HFFc6 (cell line): ENCODE data around the gene HEATR3. TPM values are rescaled to one million over a fixed set of nuclear protein-coding genes. Genes with fewer than 3 reads are reported as not detected.

Experiments
- DNase-seq: peaks from one replicate; pipeline ENCODE4 v3.0.0-alpha.2; 2018
- H3K27ac Mint-ChIP-seq: 2 replicates; pipeline ENCODE4 v1.8.0; 2020; ENCODE audit warnings: mild to moderate bottlenecking, mixed read lengths
- H3K27me3 Mint-ChIP-seq: 2 replicates; pipeline ENCODE4 v1.8.0; 2021; ENCODE audit warnings: mild to moderate bottlenecking, moderate library complexity, mixed read lengths; ENCODE audit not compliant: insufficient read depth
- H3K36me3 Mint-ChIP-seq: 2 replicates; pipeline ENCODE4 v1.8.0; 2021; ENCODE audit warnings: low read depth, mixed read lengths
- H3K4me1 Mint-ChIP-seq: 2 replicates; pipeline ENCODE4 v1.8.0; 2020; ENCODE audit warnings: low read depth, mixed read lengths
- H3K4me3 Mint-ChIP-seq: 2 replicates; pipeline ENCODE4 v1.8.0; 2020; ENCODE audit warnings: mild to moderate bottlenecking, moderate library complexity, mixed read lengths
- H3K9me3 Mint-ChIP-seq: 2 replicates; pipeline ENCODE4 v1.8.0; 2020; ENCODE audit warnings: mild to moderate bottlenecking, mixed read lengths
- total RNA-seq, 6 experiments: library from RNA; stranded (reverse); fragmentation: NEBNext Ultra II Directional; extraction: Animal tissue kit (Norgen Biotek cat#: 25700); gene quantifications; 2 replicates in 1 of 6; 3 replicates in 5 of 6; pipeline ENCODE4 v1.2.3, GENCODE V29; 2021
- TF ChIP-seq, protein P1 (sequence below): fragments of 200-600 bp; sonication (generic); IDR thresholded peaks from 2 replicates; pipeline ENCODE4 v1.5.0; 2021; ENCODE audit warnings: antibody characterized with exemption, mild to moderate bottlenecking

HEATR3 gene
- total RNA-seq, 6 experiments from 2014 or later = 17.2 to 23.8 (median 19.6) TPM

DNA sequence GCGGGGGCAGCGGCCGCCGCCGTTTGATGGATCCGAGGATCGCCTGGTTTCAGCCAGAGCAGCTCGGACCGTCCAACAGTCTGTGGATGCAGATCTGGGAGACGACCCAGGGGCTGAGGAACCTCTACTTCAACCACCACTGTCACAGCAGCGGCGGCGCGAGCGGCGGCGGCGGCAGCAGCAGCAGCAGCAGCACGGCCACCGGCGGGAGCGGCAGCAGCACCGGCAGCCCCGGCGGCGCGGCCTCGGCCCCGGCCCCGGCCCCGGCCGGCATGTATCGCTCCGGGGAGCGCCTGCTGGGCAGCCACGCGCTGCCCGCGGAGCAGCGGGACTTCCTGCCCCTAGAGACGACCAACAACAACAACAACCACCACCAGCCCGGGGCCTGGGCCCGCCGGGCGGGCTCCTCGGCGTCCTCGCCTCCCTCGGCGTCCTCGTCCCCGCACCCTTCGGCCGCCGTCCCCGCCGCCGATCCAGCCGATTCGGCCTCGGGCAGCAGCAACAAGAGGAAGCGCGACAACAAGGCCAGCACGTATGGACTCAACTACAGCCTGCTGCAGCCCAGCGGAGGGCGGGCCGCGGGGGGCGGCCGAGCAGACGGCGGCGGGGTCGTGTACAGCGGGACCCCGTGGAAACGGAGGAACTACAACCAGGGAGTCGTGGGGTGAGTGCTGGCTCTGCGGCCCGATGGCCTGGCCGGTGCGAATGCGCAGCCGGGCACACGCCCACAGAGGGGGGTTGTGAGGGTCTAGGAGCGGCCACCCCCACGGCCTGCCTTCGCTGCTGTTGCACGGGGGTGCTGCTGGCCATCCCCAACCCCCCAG is 88.0 kb downstream of the HEATR3 start:
- peak overlapping the region; percentile 58 for H3K27ac Mint-ChIP-seq

DNA sequence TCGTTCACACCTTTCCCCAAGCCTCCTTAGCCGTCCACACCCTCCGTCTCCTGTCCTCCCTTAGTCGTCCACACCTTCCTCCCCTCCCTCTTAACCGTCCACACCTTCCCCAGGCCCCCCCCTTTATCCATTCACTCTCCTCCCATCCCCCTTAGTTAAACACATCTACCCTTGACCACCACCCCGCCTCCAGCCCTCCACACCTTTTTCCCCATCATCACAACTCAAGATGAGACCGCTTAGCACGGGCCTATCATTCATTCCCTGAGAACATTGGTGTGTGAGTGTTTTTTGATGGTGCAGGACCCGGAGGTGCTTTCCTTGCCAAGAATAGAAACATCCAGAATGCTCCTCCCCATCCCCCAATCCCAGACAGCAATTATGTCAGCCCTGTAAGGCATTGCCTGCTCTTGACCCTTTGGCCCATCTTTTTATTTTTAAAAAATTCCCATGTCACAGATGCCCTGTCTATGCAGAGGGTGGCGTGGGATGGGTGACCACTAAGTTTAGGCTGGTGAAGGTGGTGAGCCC is 88.7 kb downstream of the HEATR3 start:
- DNase-seq = no peak
- Mint-ChIP-seq H3K36me3 (peaks cover 20% of the 10 kb centered on the region; the same call in 1 of the 2 replicates), H3K4me3 (peak overlapping the region; percentile 91), H3K27me3 (no peaks in the 10 kb centered on the region; the same call in 1 of the 2 replicates), H3K4me1 (peaks cover 50% of the 10 kb centered on the region), H3K9me3 (no peaks in the 10 kb centered on the region), H3K27ac (peak overlapping the region; percentile 58)
- TF ChIP-seq, protein P1, sequence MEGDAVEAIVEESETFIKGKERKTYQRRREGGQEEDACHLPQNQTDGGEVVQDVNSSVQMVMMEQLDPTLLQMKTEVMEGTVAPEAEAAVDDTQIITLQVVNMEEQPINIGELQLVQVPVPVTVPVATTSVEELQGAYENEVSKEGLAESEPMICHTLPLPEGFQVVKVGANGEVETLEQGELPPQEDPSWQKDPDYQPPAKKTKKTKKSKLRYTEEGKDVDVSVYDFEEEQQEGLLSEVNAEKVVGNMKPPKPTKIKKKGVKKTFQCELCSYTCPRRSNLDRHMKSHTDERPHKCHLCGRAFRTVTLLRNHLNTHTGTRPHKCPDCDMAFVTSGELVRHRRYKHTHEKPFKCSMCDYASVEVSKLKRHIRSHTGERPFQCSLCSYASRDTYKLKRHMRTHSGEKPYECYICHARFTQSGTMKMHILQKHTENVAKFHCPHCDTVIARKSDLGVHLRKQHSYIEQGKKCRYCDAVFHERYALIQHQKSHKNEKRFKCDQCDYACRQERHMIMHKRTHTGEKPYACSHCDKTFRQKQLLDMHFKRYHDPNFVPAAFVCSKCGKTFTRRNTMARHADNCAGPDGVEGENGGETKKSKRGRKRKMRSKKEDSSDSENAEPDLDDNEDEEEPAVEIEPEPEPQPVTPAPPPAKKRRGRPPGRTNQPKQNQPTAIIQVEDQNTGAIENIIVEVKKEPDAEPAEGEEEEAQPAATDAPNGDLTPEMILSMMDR = no peak

More for the DNA sequence above, 88.0 kb downstream of the HEATR3 start:
- TF ChIP-seq, protein P1 = no peak
- Mint-ChIP-seq H3K36me3 (peaks cover 20% of the 10 kb centered on the region; the same call in 1 of the 2 replicates), H3K9me3 (no peaks in the 10 kb centered on the region), H3K27me3 (no peaks in the 10 kb centered on the region; the same call in 1 of the 2 replicates), H3K4me3 (peak overlapping the region; percentile 91), H3K4me1 (peaks cover 44% of the 10 kb centered on the region)
- DNase-seq = no peak

DNA sequence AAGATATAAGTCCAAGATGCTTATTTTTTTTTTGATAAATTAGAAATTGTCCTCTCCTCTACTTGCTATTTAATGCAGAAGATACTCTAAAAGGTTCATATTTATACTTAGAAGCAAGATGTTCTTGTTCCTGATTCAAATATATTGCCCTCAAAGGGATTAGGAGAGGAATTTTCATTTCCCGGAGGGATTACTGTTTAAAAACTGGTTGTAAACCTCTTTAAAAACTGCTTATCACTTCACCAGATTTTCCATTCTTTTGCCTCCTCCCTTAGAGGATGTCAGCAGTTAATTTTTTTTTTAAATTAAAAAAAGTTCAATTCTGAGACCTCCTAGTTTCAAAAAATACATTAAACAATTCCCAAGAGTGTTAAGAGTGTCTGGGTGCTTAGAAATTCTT is 90.2 kb downstream of the HEATR3 start:
- H3K27me3 Mint-ChIP-seq = no peaks in the 10 kb centered on the region; the same call in 1 of the 2 replicates
- TF ChIP-seq, protein P1 = no peak
- H3K9me3 Mint-ChIP-seq = no peaks in the 10 kb centered on the region
- H3K27ac Mint-ChIP-seq = peak overlapping the region; percentile 58
- H3K4me1 Mint-ChIP-seq = peaks cover 61% of the 10 kb centered on the region
- peak overlapping the region; percentile 91 for H3K4me3 Mint-ChIP-seq
- no peak for DNase-seq
- peaks cover 27% of the 10 kb centered on the region; the same call in 1 of the 2 replicates for H3K36me3 Mint-ChIP-seq

Other genes starting within 250 kb of the HEATR3 start
- gene ZNF423, start 209.9 kb upstream of the HEATR3 start, total RNA-seq = not detected
- gene CNEP1R1, start 40.7 kb upstream of the HEATR3 start, total RNA-seq = 10 to 100 TPM; 22.7 to 28.1 (median 24.2) TPM
- 10 to 100 TPM; 19.4 to 23.0 (median 21.6) TPM for gene TENT4B, start 87.3 kb downstream of the HEATR3 start, total RNA-seq
- gene ADCY7, start 200.6 kb downstream of the HEATR3 start, total RNA-seq = 10 to 100 TPM; 32.7 to 48.1 (median 41.9) TPM